ENCODE measurements around the gene KCNJ10. TPM values are rescaled to one million over a fixed set of nuclear protein-coding genes. Genes with fewer than 3 reads are reported as not detected.
A peak's percentile ranks its signal among the peaks of the same experiment; 100 is the strongest.

Gene KCNJ10
- total RNA-seq, 1 experiment from 2014 or later: 0.68 TPM

GRCh38 chr1:160009801-160010200 is 60.2 kb downstream of the KCNJ10 start:
- ChIA-PET CTCF (no interaction called here), POLR2A (no interaction called here)
- no peaks in the 10 kb centered on the region for H3K36me3 Mint-ChIP-seq (ENCODE audit: insufficient read depth, unreplicated experiment)
- H3K4me3 Mint-ChIP-seq (ENCODE audit: unreplicated experiment): no peak overlapping the region
- Histone ChIP-seq H3K4me1 (no peaks in the 10 kb centered on the region; the same call in 1 of the 2 replicates), H3K27me3 (replicated peaks; ENCODE audit: control insufficient read depth, insufficient read depth, low read length) (no peaks in the 10 kb centered on the region; the same call in 1 of the 2 replicates), H3K36me3 (ENCODE audit: control insufficient read depth, insufficient read depth, low read length) (no peaks in the 10 kb centered on the region), H3K9me3 (no peaks in the 10 kb centered on the region), H3K4me3 (ENCODE audit: low read depth, low read length) (no peak overlapping the region)
- H3K27me3 Mint-ChIP-seq (ENCODE audit: insufficient read depth, unreplicated experiment): peaks cover 7% of the 10 kb centered on the region
- no peak for DNase-seq
- no peak overlapping the region for H3K27ac Mint-ChIP-seq (ENCODE audit: unreplicated experiment)
- intact Hi-C loops (cut with micrococcal nuclease; ENCODE audit: unreplicated experiment): loop anchor here (2.0 to 5.0 kb wide), 2 partner anchors 21 to 798 kb away; partner anchors contain the start of gene PIGM
- H3K4me1 Mint-ChIP-seq (ENCODE audit: low read depth, unreplicated experiment): no peaks in the 10 kb centered on the region
- BruUV-seq (replicated peaks): no TSS peak
- TF ChIP-seq CTCF (IDR thresholded peaks at IDR 0.05; ENCODE audit: insufficient read depth in 1 of 2, low read depth in 1 of 2, low read length in 1 of 2, severe bottlenecking in 1 of 2, unreplicated experiment in 1 of 2): no peak
- no peaks in the 10 kb centered on the region for H3K9me3 Mint-ChIP-seq (ENCODE audit: unreplicated experiment)

GRCh38 chr1:160009081-160009480 is 60.9 kb downstream of the KCNJ10 start:
- TF ChIP-seq CTCF (IDR thresholded peaks at IDR 0.05; ENCODE audit: insufficient read depth in 1 of 2, low read depth in 1 of 2, low read length in 1 of 2, severe bottlenecking in 1 of 2, unreplicated experiment in 1 of 2): no peak
- peaks cover 7% of the 10 kb centered on the region for H3K27me3 Mint-ChIP-seq (ENCODE audit: insufficient read depth, unreplicated experiment)
- no peaks in the 10 kb centered on the region for H3K36me3 Mint-ChIP-seq (ENCODE audit: insufficient read depth, unreplicated experiment)
- Histone ChIP-seq H3K4me3 (ENCODE audit: low read depth, low read length) (no peak overlapping the region), H3K36me3 (ENCODE audit: control insufficient read depth, insufficient read depth, low read length) (no peaks in the 10 kb centered on the region), H3K9me3 (no peaks in the 10 kb centered on the region), H3K4me1 (no peaks in the 10 kb centered on the region; the same call in 1 of the 2 replicates), H3K27me3 (replicated peaks; ENCODE audit: control insufficient read depth, insufficient read depth, low read length) (no peaks in the 10 kb centered on the region; the same call in 1 of the 2 replicates)
- no peaks in the 10 kb centered on the region for H3K9me3 Mint-ChIP-seq (ENCODE audit: unreplicated experiment)
- no peak overlapping the region for H3K4me3 Mint-ChIP-seq (ENCODE audit: unreplicated experiment)
- DNase-seq: no peak
- intact Hi-C loops (cut with micrococcal nuclease; ENCODE audit: unreplicated experiment): loop anchor here (2.0 to 5.0 kb wide), 2 partner anchors 22 to 797 kb away; partner anchors contain the start of gene PIGM
- BruUV-seq (replicated peaks): no TSS peak
- POLR2A ChIA-PET: no interaction called here
- no peak overlapping the region for H3K27ac Mint-ChIP-seq (ENCODE audit: unreplicated experiment)
- CTCF ChIA-PET: interaction anchor here (2.1 to 7.1 kb wide), 2 partner anchors 17 to 72 kb away, joined by 10 to 129 read pairs; no protein-coding TSS in a partner anchor
- peaks cover 6% of the 10 kb centered on the region for H3K4me1 Mint-ChIP-seq (ENCODE audit: low read depth, unreplicated experiment)

GRCh38 chr1:160007577-160008200 is 62.3 kb downstream of the KCNJ10 start:
- H3K9me3 ChIP-seq: no peaks in the 10 kb centered on the region
- DNase-seq: peak in 1 of 2 experiments; percentile 61
- peak; percentile 62 to 82 for TF ChIP-seq CTCF (IDR thresholded peaks at IDR 0.05; ENCODE audit: insufficient read depth in 1 of 2, low read depth in 1 of 2, low read length in 1 of 2, severe bottlenecking in 1 of 2, unreplicated experiment in 1 of 2)
- no peak overlapping the region for H3K4me3 Mint-ChIP-seq (ENCODE audit: unreplicated experiment)
- no peaks in the 10 kb centered on the region for H3K36me3 Mint-ChIP-seq (ENCODE audit: insufficient read depth, unreplicated experiment)
- BruUV-seq (replicated peaks): no TSS peak
- H3K27ac Mint-ChIP-seq (ENCODE audit: unreplicated experiment): no peak overlapping the region
- ChIA-PET CTCF (interaction anchor here (0.6 to 7.1 kb wide), 44 partner anchors 9 to 793 kb away, joined by 3 to 129 read pairs (median 5); partner anchors contain the start of genes DUSP23, FCRL6, IGSF8 and IGSF9), POLR2A (interaction anchor here (0.8 kb wide), 1 partner anchor 115 kb away, joined by 4 read pairs; no protein-coding TSS in a partner anchor)
- no peaks in the 10 kb centered on the region; the same call in 1 of the 2 replicates for H3K27me3 ChIP-seq (replicated peaks; ENCODE audit: control insufficient read depth, insufficient read depth, low read length)
- peaks cover 8% of the 10 kb centered on the region for H3K4me1 Mint-ChIP-seq (ENCODE audit: low read depth, unreplicated experiment)
- no peak overlapping the region for H3K4me3 ChIP-seq (ENCODE audit: low read depth, low read length)
- intact Hi-C loops (cut with micrococcal nuclease; ENCODE audit: unreplicated experiment): loop anchor here (1.0 to 5.0 kb wide), 6 partner anchors 23 to 795 kb away; partner anchors contain the start of genes DUSP23 and PIGM
- H3K4me1 ChIP-seq: no peaks in the 10 kb centered on the region; the same call in 1 of the 2 replicates
- H3K27me3 Mint-ChIP-seq (ENCODE audit: insufficient read depth, unreplicated experiment): no peaks in the 10 kb centered on the region
- no peaks in the 10 kb centered on the region for H3K9me3 Mint-ChIP-seq (ENCODE audit: unreplicated experiment)
- H3K36me3 ChIP-seq (ENCODE audit: control insufficient read depth, insufficient read depth, low read length): no peaks in the 10 kb centered on the region
